Astrocyte of the cerebellum (primary cell): ENCODE data around the gene STAT6.

Experiments used
- DNase-seq: peaks from one replicate; pipeline ENCODE4 v3.0.0-alpha.2; 2011; ENCODE audit warnings: low read depth
- H3K4me3 ChIP-seq: 2 replicates; pipeline ENCODE4 v1.5.1; 2011; ENCODE audit warnings: mild to moderate bottlenecking, low read depth, low read length, moderate library complexity
- in situ Hi-C: cut with HindIII; loops from 2 replicates; pipeline ENCODE4 v1.10.0; 2017; ENCODE audit warnings: low sequenced_read_pairs
- TF ChIP-seq, protein P1 (sequence below): IDR thresholded peaks from 2 replicates; pipeline ENCODE4 v1.5.1; 2012; ENCODE audit warnings: low read length, low read depth, moderate library complexity, mild to moderate bottlenecking; ENCODE audit errors: missing control alignments

STAT6 gene

DNA sequence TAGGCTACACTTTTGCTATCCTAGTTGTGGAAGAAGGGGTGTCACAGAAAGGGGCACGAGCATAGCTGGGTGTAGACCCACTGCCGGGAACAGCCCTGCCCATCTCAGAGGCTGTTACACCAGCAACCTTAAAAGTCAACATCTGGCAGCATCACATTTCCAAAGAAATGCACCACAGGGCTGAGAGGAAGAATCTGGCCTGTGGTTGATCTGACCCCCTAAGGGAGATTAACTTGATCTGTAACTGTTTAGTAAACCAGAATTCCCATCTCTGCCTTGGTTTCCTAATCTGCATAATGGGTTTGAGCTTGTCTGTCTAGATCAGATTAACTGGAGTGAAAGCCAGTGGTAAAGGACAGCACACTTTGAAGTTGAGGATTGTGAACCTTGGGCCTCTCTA, 34.9 kb upstream of the STAT6 start:
- no peak for DNase-seq
- in situ Hi-C loops, result no loop called here
- no peak overlapping the region for H3K4me3 ChIP-seq
- TF ChIP-seq, protein P1, sequence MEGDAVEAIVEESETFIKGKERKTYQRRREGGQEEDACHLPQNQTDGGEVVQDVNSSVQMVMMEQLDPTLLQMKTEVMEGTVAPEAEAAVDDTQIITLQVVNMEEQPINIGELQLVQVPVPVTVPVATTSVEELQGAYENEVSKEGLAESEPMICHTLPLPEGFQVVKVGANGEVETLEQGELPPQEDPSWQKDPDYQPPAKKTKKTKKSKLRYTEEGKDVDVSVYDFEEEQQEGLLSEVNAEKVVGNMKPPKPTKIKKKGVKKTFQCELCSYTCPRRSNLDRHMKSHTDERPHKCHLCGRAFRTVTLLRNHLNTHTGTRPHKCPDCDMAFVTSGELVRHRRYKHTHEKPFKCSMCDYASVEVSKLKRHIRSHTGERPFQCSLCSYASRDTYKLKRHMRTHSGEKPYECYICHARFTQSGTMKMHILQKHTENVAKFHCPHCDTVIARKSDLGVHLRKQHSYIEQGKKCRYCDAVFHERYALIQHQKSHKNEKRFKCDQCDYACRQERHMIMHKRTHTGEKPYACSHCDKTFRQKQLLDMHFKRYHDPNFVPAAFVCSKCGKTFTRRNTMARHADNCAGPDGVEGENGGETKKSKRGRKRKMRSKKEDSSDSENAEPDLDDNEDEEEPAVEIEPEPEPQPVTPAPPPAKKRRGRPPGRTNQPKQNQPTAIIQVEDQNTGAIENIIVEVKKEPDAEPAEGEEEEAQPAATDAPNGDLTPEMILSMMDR, result no peak

DNA sequence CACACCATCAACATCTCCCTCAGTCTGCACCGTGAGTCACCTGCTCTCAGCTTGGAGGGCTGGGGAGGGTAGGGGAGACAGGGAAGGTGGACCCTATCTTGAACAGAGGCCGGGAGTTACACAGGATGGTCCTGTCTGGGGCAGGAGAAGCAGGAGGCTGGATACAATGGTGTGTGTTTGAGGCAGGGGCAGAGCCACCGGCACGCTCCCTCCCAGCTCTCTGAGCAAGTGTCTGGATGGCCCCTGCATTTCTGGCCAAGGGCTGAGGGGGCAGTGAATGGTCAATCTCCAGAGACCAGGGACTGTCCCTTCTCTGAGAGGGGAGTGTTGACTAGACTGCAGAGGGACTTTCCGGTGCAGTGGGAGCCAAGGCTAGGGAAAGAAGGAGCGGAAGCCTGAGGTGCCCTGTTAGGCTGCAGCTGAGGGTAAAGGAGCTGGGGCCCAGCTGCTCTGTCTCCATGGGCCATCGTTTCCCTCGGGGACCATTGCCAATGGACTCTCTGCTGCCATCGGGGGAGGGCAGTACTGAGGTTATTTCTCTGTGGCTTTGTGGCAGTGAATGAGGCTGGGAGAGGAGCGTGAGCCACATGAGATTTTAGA, 34.4 kb upstream of the STAT6 start:
- TF ChIP-seq, protein P1, result no peak
- no peak for DNase-seq
- no peak overlapping the region for H3K4me3 ChIP-seq
- in situ Hi-C loops, result no loop called here

DNA sequence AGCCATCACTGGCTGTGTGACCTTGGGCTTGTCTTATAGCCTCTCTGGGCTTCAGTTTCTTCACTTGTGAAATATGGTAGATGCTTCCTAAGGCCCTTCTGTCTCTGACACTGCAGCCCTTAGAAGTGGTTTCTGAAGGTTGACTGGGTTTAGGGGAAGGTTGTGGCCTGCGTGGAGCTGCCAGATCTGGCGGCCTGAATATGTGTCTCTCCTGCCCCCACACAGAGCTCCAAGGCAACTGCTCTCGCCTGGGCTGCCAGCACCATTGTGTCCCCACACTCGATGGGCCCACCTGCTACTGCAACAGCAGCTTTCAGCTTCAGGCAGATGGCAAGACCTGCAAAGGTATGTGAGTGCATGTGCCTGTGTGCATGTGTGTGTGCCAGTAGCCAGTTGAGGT, 32.3 kb upstream of the STAT6 start:
- DNase-seq, result no peak
- TF ChIP-seq, protein P1, result no peak
- in situ Hi-C loops, result loop anchor here (5.0 kb wide), 1 partner anchor 76 kb away; no protein-coding TSS in a partner anchor
- H3K4me3 ChIP-seq, result no peak overlapping the region

DNA sequence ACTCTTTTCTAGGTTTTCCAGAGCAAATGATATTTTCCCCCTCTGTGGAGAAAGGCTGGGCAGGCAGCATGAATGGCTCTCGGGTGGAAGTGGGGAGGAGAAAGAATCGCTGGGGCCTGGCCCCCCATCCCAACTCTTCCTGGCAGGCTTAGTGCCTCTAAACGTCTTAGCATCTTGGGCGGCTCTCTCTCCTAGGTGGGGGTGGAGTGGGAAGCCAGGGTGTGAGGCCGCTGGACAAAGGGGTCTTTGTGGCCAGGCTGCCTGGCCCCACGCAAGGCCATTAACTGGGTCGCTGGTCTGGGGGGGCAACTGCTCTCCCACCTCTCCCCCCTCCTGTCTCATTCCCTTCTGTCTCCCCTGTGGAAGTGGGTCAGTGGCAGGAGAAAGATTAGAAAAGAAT, 31.6 kb upstream of the STAT6 start:
- TF ChIP-seq, protein P1, result no peak
- DNase-seq, result no peak
- H3K4me3 ChIP-seq, result no peak overlapping the region
- in situ Hi-C loops, result loop anchor here (5.0 kb wide), 1 partner anchor 75 kb away; no protein-coding TSS in a partner anchor

DNA sequence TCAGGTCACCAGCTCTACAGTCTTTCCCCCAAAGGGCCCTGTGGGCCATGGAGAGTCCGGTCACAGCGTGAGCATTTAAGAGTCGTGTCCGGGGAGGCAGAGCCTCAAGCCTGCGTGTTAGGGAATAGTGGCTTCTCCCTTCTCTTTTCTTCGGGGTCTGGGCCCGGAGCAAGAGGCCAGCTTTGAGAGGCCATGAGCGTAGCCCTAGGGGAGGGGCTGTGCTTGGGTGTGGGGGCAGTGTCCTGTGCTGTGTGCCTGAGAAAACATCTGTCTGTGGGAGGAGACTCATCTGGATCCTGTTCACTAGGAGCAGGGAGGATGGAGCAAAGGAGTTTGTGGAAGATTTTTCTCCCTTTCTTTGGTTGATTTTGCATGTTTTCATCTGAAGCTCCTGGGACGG, 31.0 kb upstream of the STAT6 start:
- TF ChIP-seq, protein P1, result no peak
- H3K4me3 ChIP-seq, result no peak overlapping the region
- DNase-seq, result no peak
- in situ Hi-C loops, result loop anchor here (5.0 kb wide), 1 partner anchor 75 kb away; no protein-coding TSS in a partner anchor

DNA sequence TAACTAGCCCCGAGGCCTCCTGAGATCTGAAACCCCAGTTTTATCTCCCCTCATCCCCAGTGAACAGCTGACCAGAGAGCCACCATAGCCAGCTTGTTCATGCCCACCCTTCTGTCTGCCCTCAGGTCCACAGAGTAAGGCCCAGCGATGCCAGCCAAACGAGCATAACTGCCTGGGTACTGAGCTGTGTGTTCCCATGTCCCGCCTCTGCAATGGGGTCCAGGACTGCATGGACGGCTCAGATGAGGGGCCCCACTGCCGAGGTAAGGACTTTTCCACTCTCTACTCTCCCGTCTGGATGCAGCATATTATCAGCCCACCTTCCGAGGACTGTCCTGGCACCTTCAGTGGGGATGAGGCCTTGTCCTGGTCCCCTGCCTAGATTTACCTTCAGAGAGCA, 30.1 kb upstream of the STAT6 start:
- TF ChIP-seq, protein P1, result no peak
- no peak overlapping the region for H3K4me3 ChIP-seq
- DNase-seq, result no peak
- in situ Hi-C loops, result loop anchor here (5.0 kb wide), 1 partner anchor 74 kb away; no protein-coding TSS in a partner anchor
